HG02623 (cell line): ENCODE results near the gene DTD1.

Experiments used
- ATAC-seq: cut with Tn5 transposase; IDR thresholded peaks from one replicate; pipeline ENCODE4 v1.9.1; 2021; ENCODE audit warnings: moderate library complexity; ENCODE audit not compliant: unreplicated experiment

DTD1 gene

DNA sequence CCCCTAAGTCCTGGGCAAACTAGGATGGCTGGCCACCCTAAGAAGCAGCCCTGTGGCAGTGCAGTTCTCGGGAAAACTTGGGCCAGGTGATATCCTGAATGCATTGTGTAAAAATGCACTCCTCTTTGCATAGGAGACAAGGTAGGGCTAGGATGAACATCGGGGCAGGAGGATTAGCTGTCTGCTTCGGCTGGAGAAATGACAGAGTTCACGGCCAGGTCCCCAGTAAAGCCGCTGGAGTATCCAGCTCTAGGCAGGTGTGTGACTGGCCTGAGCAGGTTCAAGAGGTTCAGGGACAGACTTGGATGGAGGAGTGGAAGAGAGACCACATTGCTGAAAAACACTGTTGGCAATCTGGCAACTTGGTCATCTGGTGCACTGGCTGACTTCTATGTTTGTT lies 26.4 kb downstream of the DTD1 start:
- ATAC-seq = no peak

DNA sequence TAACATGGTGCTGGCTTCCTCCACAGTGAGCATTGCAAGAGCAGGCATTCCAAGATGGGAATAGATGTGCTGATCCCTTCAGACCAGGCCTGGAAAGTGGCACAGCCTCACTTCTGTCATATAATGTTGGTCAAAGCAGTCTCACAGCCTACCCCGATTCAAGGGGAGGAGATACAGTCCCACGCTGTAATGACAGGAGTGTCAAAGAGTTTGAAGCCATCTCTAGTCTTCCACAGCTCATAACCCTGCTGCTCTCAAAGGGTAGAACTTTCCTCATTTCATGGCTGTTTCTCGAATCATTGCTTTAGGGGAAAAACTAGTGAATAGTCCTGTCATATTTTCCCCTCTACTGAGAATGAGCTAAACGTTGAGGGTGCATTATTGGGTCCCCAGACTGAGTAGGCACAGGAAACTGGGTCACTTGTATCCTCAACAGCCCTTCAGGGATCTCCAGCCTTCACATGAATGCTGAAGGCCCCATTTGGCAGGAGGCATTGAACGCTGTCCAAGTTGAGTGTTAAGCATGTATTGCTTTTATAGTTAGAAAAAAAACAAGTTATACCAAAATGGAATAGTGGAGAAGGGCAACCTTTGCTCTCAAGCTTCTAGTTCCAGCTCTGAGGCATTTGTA lies 27.3 kb downstream of the DTD1 start:
- no peak for ATAC-seq

- ATAC-seq = no peak
Observed at GRCh38 chr20:18621004-18621403, 33.1 kb downstream of the DTD1 start.

DNA sequence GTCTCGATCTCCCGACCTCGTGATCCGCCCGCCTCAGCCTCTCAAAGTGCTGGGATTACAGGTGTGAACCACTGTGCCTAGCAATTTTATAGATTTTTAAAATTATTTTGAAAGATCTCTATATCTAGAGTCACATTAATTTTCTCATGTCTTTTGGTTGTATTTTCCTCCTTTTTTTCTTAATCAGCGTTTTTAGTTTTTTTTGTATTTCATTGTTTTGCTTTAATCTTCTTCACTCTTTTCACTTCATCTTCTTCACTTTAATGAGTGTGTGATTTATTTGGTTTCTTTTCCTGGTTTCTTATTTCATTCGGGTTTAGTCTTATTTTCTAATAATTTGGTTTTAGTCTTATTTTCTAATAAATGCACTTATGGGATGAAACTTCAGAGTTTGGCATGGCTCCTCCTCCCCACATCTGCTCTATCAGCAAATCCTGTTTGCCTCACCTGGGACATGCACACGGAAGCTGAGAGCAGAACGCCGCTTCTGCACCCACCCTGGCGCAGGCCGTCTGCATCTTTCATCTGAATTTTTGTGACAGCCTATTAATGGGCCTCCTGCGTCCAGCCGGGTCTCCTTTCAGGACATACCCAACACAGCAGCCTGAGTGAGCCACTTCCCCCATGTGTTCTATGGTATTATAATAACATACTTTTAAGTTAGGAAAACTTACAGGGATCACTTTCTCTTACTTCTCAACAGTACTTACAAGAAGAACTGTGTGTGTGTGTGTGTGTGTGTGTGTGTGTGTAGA lies 35.5 kb downstream of the DTD1 start:
- no peak for ATAC-seq

DNA sequence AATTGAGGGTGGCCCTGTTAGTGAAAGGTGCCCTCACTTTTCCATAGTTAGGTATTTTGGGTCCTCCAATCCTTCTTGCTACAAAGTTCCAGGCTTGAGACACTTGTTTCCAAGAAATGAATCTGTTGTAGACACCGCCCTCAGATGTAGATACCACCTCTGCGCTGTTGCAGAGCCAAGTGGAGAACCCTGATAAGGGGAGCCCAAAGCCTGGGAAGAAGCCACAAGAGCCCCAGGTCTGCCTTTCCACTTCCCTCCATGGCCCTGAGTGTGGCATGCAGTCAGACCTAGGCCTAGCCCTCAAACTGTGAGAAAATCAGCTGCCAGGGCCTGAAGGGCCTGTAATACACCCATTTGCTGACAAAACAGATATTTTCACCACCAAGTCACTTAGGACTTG lies 37.1 kb downstream of the DTD1 start:
- no peak for ATAC-seq

DNA sequence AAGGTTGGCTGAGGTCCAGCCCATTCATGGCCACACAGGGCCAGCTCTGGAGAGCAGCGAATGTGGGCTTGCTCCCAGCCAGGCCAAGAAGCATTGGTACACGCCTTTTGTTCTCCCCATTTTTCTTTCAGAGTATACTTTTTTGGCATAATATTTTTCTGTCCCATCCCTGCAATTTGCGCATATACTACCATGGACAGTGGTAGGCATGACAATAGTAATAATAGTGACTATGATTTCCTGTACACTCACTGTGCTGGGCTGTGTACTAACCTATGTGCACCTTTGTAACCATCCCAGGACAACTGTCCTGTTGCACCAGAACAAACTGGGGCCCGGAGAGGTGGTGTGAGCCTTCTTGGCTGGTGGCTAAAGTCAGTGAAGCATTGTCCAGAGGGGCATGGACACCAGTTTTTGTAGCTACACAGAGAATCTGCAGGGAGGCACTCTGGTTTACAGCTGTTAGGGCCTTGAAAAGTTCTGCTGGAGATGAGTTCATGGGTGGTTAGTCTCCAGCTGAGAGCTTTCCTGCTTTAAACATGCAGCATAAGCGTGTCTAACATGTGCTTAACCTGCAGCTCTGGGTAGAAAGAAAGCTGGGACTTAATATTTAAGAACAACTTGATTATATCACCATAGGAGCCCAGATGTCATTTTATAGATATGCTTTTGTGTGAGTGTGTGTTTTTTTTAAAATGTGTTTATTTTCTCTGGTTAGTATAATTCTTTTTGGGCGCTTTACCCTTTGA lies 38.2 kb downstream of the DTD1 start:
- ATAC-seq = no peak

- ATAC-seq = no peak
Observed at GRCh38 chr20:18628330-18628920, 40.6 kb downstream of the DTD1 start.

DNA sequence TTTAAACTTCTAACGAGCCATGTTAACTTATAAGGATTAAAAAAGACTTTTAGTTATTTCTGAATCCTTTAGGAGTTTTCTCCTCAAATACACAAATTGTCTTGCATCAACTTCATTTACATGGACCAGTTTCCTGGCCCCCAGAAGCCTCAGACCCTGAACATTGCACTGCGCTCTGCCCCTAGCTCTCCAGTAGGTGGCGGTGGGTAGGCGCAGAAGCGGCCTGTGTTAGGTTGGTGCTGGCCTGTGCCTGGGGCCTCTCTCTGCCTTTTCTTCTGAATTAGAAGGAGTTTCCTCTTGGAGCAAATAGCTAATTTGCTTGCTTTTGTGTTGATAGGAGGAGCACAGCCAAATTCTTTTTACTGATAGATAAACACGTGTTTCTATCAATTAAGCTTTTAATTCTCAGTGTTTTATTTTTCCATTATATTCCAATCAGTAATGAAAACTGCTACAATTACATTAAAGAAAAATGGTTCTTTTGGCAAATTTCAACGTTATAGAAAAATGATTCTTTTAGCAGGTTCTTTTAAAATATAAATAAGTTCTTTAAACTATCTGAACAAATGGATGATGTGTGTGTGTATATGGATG lies 44.4 kb downstream of the DTD1 start:
- peak; percentile 94 for ATAC-seq

GRCh38 chr20:18633411-18633810 lies 45.6 kb downstream of the DTD1 start:
- ATAC-seq = no peak

GRCh38 chr20:18634501-18634900 lies 46.6 kb downstream of the DTD1 start:
- ATAC-seq = no peak

- ATAC-seq = no peak
Observed at GRCh38 chr20:18635380-18635779, 47.5 kb downstream of the DTD1 start.

- ATAC-seq = no peak
Observed at GRCh38 chr20:18637224-18637623, 49.4 kb downstream of the DTD1 start.

GRCh38 chr20:18638768-18639167 lies 50.9 kb downstream of the DTD1 start:
- no peak for ATAC-seq

GRCh38 chr20:18639501-18639979 lies 51.7 kb downstream of the DTD1 start:
- ATAC-seq = no peak

GRCh38 chr20:18645196-18645745 lies 57.4 kb downstream of the DTD1 start:
- no peak for ATAC-seq

- ATAC-seq = no peak
Observed at GRCh38 chr20:18645851-18646250, 58.0 kb downstream of the DTD1 start.

GRCh38 chr20:18647777-18648176 lies 59.9 kb downstream of the DTD1 start:
- no peak for ATAC-seq

DNA sequence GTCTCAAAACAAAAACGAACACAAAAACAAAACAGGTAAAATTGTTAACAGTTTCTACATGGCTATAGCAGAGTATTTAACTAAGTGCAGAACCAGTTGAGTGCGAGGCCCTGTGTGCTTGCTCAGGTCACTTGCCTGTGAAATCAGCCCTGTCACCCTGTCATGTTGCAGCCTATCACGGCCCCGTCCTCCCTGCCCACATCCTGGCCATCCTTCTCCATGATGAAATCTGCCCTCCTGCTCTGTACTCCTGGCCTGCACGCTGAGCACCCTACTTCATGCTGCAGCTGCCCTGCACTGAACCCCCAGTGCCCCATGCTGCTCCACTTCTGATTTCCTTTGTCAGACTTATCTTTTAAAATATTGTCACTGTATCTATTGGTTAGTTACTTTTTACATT lies 62.4 kb downstream of the DTD1 start:
- no peak for ATAC-seq

DNA sequence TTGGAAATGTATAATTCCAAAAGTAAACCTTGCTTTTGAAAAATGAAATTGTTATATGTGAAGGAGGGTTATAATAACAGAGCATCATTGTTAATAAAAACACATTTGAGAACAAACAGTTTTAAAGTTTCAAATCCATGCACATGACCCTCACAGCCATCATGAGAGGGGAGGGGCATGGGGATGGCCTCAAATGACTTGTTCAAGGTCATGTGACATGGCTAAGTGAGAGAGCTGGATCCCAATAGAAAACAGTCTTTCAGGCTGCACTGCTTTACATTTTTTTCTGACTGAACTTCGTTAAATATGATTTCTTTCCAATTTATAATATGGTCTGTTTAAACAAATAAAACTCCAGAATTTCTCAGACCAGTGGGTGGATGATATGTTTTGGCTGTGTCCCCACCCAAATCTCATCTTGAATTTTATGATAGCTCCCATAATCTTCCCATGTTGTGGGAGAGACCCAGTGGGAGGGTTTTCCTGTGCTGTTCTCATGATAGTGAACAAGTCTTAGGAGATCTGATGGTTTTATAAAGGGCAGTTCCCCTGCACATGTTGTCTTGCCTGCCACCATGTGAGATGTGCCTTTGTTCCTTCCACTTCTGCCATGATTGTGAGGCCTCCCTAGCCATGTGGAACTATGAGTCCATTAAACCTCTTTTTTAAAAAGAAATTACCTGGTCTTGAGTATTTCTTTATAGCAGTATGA lies 66.0 kb downstream of the DTD1 start:
- no peak for ATAC-seq

DNA sequence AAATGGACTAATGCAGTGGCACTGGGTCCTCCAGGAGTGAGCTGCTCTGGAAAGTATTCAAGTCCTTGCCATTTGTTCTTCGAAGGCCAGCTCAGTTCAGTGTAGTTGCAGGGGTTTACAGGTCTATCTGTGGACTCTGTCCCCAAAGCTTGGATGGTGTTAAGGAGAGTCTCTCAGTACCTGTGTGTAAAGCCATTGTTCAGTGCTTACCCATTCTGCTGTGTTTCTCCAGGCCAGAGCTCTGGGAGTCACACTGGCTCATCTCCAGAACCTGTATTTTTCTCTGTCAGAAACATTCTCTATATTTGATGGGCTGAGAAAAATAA lies 66.6 kb downstream of the DTD1 start:
- no peak for ATAC-seq
